NCI-H2196 treated with DMSO at 0.1 percent for 48 hours (cell line): ENCODE results near the gene KCNK17.
"Not testable (repeated sequence)": the region's sequence is repeated elsewhere in the genome, so short reads cannot be mapped to it uniquely, and the experiment has no call there.

Experiments used
- DNase-seq: peaks from one replicate; lab custom pipeline; 2025; ENCODE audit not compliant: unreplicated experiment; lab: John Stamatoyannopoulos, UW

Gene KCNK17

GRCh38 chr6:39302669-39303424 is 11.4 kb downstream of the KCNK17 start:
- DNase-seq, result peak; percentile 51

- DNase-seq, result no peak
Measured at GRCh38 chr6:39302011-39302410, 12.2 kb downstream of the KCNK17 start.

DNA sequence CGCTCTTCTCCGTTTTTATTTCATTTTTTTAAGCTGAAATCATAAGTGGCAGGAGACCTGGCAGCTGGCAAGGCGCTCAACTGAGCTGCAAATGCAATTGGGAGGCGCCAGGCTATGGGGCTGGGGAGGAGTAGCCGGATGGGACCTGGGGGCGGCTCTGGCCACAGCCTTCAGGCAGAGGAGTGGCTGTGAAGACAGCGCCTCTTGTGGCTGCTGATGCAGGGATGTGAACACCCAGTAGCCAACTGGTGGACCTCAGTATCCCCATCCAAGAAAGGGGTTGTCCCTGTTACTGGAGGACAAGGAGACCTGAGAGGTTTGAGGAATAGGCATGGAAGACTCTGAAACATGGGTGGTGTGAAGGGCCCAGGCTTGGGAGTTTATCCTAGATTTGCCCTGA is 12.6 kb downstream of the KCNK17 start:
- DNase-seq, result no peak

- DNase-seq, result no peak
Measured at GRCh38 chr6:39300739-39301138, 13.5 kb downstream of the KCNK17 start.

- DNase-seq, result no peak
Measured at GRCh38 chr6:39298061-39298460, 16.2 kb downstream of the KCNK17 start.

DNA sequence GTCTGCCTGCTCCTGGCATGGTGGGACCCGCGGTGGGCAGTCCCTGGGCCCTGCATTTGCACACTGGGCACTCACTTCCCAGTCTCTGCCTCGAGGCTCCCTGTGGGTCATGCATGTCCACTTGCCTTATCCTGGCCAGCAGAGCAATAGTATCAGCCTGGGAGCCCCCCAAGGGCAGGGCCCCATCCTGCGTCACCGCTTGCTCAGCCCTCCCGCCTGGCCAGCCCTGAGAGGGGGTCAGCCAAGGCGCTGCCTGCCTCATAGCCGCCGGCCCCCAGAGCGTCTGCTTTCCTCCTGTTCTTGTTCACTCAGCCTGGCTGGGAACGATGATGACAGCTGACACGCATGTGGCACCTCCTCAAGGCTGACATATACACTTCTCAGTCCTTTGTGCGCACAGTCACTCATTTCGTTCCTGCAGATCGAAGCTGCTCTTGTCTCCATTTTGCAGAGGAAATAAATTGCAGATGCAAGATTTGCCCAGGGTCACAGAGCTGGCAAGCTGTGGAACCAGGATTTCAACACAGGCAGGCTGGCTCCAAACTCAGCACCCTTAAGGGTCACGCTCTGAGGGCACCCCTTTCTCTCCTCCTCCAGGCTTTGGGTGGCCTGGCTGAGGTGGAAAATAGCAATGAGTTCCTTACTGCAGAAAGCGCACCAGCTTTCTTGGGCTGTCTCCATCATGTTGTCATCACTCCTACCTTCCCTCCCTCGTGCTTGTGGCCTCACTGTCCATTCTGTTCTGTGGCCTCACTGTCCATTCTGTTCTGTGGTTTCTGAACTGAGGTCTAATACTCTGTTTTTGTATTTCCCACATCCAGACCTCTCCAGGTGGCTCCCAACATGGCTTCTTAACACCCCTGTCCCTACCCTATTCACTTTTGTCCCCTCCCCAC is 17.2 kb downstream of the KCNK17 start:
- no peak for DNase-seq

DNA sequence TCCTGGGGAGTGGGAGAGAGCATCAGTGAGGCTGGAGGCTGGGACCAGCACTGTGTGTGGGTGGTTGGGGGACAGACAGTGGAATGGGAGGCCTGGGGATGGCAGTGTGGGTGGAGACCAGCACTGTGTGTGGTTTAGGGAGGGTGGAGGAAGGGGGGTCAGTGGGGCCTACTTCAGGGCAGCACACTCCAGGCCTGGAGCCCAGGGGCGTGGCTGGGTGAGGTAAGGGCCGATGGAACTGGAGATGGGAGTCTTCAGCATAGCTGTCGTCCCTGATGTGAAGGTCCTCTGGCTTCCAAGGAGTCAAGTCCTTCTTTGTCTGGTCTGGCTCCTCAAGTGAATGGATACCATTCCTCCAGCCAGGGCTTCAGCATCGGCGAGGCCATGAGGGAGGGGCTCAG is 18.6 kb downstream of the KCNK17 start:
- DNase-seq, result no peak

DNA sequence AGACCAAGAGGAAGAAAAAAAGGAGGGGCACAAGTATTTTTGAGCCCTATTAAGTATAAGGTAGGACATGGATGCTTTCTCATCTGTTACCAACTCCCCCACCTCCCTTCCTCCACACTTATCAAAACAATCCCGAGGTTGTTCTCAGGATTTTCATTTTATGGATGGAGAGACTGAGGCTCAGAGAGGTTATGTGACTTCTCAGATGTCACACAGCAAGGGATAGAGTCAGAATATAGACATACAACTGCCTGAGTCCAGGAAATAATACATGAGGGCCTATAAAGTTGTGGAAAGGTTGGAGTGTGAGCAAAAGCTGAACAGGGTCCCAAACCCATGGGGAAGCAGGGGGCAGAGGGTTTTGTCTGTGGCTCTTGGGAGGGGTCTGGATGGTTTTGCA is 19.3 kb downstream of the KCNK17 start:
- DNase-seq, result no peak

GRCh38 chr6:39294133-39294532 is 20.1 kb downstream of the KCNK17 start:
- no peak for DNase-seq

GRCh38 chr6:39292637-39293036 is 21.6 kb downstream of the KCNK17 start:
- DNase-seq, result no peak

DNA sequence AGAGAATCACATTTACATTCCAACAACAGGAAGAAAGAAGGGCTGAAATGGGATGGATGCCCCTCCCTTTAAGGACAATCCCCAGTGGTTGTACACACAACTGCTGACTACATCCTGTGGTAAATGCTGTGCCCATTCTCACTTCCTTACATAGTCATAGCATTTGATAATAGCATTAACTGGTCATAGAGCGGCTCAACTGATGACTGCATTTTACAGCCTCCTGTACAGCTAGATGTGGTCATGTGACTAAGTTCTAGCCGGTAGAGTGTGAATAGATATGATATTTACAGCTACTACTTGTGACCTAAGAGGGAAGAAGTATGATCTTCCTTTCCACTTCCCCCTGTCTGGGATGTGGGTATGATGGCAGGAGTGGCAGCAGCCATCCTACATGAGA is 24.7 kb downstream of the KCNK17 start:
- no peak for DNase-seq

- no peak for DNase-seq
Measured at GRCh38 chr6:39287601-39288000, 26.6 kb downstream of the KCNK17 start.

DNA sequence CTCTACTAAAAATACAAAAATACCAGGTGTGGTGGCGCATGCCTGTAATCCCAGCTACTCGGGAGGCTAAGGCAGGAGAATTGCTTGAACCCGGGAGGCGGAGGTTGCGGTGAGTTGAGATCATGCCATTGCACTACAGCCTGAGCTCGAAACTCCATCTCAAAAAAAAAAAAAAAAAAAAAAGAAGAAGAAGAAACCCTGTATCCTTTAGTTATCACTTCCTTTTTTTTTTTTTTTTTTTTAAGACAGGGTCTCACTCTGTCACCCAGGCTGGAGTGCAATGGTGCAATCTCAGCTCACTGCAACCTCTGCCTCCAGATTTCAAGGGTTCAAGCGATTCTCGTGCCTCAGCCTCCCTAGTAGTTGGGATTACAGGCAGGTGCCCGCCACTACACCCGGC is 27.6 kb downstream of the KCNK17 start:
- DNase-seq, result not testable (repeated sequence)

DNA sequence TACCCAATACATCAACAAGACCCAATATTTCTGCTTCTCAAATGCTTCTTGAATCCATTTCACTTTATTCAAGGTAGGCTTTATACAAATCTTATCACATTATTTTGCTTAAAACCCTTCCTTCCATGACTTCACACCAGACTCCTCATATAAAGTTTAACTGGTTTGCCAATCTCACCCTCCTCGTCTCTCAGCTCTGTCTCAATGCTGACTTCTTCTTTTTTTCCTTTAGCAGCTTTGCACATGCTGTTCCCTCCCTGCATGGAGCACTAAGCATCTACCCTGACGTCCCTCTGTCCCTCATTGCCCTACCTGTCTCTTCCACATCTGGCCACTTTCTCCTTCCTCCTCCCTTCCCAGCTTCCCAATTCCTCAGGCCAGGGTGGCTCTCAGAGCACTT is 31.4 kb downstream of the KCNK17 start:
- no peak for DNase-seq

DNA sequence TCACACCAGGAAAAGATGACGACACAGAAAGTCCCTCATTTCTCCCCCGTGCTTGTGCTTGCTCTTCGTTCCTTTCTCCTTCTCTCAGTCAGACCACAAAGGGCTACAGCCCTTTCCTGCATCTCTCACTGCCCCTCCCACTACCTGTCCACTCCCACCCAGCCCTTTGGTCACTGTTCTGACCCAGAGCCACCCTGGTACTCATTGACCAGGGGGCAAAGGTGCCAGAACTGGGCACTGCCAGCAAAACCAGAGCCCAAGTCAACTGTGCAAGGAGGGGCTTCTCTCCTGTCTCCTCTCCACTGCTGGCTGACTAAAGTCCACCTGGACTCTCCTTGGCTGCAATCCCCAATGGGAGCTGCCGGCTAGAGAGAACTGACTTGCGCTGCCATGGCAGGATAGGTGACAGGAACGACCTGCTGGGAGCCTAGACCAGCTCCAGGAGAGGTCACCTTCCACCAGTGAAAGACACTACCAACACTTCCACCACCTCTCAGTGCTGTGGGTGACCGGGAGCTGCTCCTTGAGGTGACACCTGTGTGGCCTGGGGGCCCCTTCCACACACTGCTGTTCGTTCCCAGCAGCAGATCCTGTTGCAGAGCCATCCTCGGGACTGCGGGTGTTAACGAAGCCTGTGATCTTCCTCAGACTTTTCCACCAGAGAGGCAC is 32.8 kb downstream of the KCNK17 start:
- DNase-seq, result no peak

DNA sequence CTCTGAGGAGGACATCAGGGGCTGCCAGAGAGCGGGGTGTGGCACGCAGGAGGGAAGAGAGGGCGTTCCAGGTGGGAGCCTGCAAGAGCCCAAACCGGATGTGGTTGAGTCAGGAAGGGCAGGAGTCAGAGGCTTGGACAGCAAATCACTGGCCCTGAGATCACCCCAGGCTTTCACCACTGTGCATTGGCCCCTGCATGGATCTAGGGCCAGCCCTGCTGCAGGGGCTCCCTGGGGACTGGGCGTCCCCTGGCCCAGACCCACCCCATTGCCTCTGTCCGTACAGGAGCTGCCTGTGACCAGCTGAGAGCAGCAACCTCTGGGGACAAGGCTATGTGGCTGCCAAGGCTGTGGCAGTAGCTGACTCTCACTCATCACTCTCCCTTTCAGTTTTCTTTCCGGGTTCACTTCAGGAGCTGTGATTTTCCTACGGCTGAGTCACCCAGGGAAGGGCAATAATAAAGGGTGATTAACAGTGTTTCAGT is 33.9 kb downstream of the KCNK17 start:
- no peak for DNase-seq

- no peak for DNase-seq
Measured at GRCh38 chr6:39279539-39279938, 34.7 kb downstream of the KCNK17 start.

GRCh38 chr6:39276379-39276995 is 37.7 kb downstream of the KCNK17 start:
- no peak for DNase-seq

DNA sequence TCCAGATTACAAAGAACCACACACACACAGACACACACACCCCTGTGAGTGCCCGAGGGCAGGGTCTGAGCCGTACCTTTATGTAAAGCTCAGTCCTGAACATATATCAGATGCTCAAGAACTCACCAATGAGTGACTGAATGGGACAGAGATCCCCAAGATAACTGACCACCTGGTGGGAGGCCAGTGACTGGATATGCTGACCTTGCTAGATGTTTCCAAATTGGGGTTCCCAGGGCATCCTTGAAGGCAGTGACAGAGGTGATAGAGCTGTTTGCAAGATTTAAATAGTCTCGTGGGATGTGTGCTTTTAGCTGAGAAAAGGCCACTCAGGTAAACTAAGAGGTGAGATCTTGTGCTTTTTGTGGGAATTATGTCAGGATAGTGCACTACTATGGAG is 39.3 kb downstream of the KCNK17 start:
- DNase-seq, result no peak

GRCh38 chr6:39274471-39274870 is 39.7 kb downstream of the KCNK17 start:
- no peak for DNase-seq

DNA sequence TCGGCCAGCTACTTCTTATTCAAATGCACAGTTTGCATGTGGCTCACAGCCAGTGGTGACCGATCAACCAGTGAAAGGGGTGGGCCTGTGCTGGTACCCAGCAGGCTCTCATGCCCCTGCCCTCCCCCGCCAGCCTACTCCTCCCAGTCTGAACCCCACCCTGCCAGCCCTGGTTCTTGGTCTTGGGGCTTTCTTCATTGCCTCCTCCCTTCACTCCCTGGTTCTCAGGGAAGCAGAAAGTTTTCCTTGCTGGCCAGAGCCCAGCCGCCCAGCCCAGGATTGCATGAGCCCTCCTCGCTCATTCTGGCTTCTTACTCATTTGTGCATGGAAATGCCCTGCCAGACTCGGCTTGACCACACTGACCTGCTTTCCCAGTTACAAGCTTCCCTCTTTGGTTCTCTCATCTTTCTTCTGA is 40.8 kb downstream of the KCNK17 start:
- DNase-seq, result no peak
